Uterus (tissue), 2 donors: Measurements from ENCODE around the gene BIK.

Experiments
- CTCF ChIP-seq, 4 experiments: fragments of 200-600 bp in 2 of 4; fragments of 450-650 bp in 2 of 4; sonication (generic) in 2 of 4; IDR thresholded peaks; one replicate each; pipeline ENCODE4 v1.5.1; 2016 to 2019; ENCODE audit warnings: antibody characterized with exemption in 4 of 4, mild to moderate bottlenecking in 2 of 4, moderate library complexity in 1 of 4
- POLR2A ChIP-seq, 2 donors: fragments of 450-650 bp; IDR thresholded peaks; one replicate each; pipeline ENCODE4 v1.6.1; 2016; ENCODE audit warnings: antibody characterized with exemption in 2 of 2, mild to moderate bottlenecking in 1 of 2, moderate library complexity in 1 of 2

GRCh38 chr22:43169310-43170130 lies 59.0 kb downstream of the BIK start:
- TF ChIP-seq CTCF (IDR thresholded peaks at IDR 0.05) (no peak), POLR2A (IDR thresholded peaks at IDR 0.05) (no peak)
